A549 (cell line): Measurements from ENCODE around the gene UVRAG.

ENCODE experiments used
- BHLHE40 ChIP-seq: IDR thresholded peaks from 2 replicates; pipeline ENCODE4 v1.6.1; 2012; ENCODE audit warnings: low read depth, low read length, inconsistent platforms
- CEBPB ChIP-seq, 2 experiments: fragments of >200 bp in 1 of 2; sonication (Bioruptor Twin) in 1 of 2; formaldehyde crosslinking in 1 of 2; IDR thresholded peaks; 2 replicates each; pipeline ENCODE4 v1.6.1; 2012 to 2016
- CTCF ChIP-seq: fragments of >200 bp; sonication (Bioruptor Twin); formaldehyde crosslinking; IDR thresholded peaks from 3 replicates; pipeline ENCODE4 v1.5.1; 2016
- ESRRA ChIP-seq: fragments of 150-350 bp; IDR thresholded peaks from 2 replicates; pipeline ENCODE4 v1.6.1; 2014; ENCODE audit warnings: mild to moderate bottlenecking, low read length, borderline replicate concordance
- POLR2A ChIP-seq: IDR thresholded peaks from 2 replicates; pipeline ENCODE4 v1.6.1; 2012; ENCODE audit warnings: mild to moderate bottlenecking, low read length
- SMC3 ChIP-seq: fragments of >200 bp; sonication (Bioruptor Twin); formaldehyde crosslinking; IDR thresholded peaks from 3 replicates; pipeline ENCODE4 v1.6.1; 2018; ENCODE audit warnings: inconsistent platforms
- USF2 ChIP-seq: fragments of 450-650 bp; IDR thresholded peaks from 2 replicates; pipeline ENCODE4 v1.6.1; 2014; ENCODE audit warnings: antibody characterized with exemption
- ZFP36 ChIP-seq: fragments of 450-650 bp; IDR thresholded peaks from 2 replicates; pipeline ENCODE4 v1.6.1; 2014; ENCODE audit warnings: borderline replicate concordance; ENCODE audit not compliant: partially characterized antibody

- no peak for TF ChIP-seq CEBPB (IDR thresholded peaks at IDR 0.05)
- TF ChIP-seq POLR2A = no peak
- no peak for TF ChIP-seq ESRRA
- TF ChIP-seq SMC3 = peak; percentile 89
- no peak for TF ChIP-seq USF2
- TF ChIP-seq ZFP36 = no peak
- no peak for TF ChIP-seq BHLHE40
- TF ChIP-seq CTCF = peak; percentile 81
Observed at GRCh38 chr11:75896843-75897419, 81.9 kb downstream of the UVRAG start.
